Activated CD8-positive, alpha-beta T cell treated with anti-CD3 and anti-CD28 coated beads for 36 hours (primary cell): ENCODE results near the gene PJA2. TPM values are rescaled to one million over a fixed set of nuclear protein-coding genes. Genes with fewer than 3 reads are reported as not detected.

Experiments used
- ATAC-seq: fragments of 200-7000 bp; cut with Tn5 transposase; one replicate; pipeline ENCODE4 v1.10.0; 2021; ENCODE audit warnings: mild to moderate bottlenecking, moderate library complexity
- CTCF ChIA-PET: fragments of 350-600 bp; sonication (Branson Sonifier 250); formaldehyde crosslinking; loops from one replicate; lab custom pipeline; 2021; ENCODE audit warnings: antibody characterized with exemption; lab: Charles Lee
- POLR2A ChIA-PET: fragments of 350-600 bp; sonication (Branson Sonifier 250); formaldehyde crosslinking; loops from one replicate; lab custom pipeline; 2021; ENCODE audit warnings: antibody characterized with exemption; lab: Charles Lee
- DNase-seq: peaks from one replicate; pipeline ENCODE4 v3.0.0-alpha.2; 2020
- H3K27ac Mint-ChIP-seq: one replicate; pipeline ENCODE4 v1.8.0; 2021; ENCODE audit warnings: mild to moderate bottlenecking, mixed read lengths
- H3K27me3 Mint-ChIP-seq: one replicate; pipeline ENCODE4 v1.8.0; 2021; ENCODE audit warnings: mixed read lengths
- H3K36me3 Mint-ChIP-seq: one replicate; pipeline ENCODE4 v1.8.0; 2021; ENCODE audit warnings: low read depth, mixed read lengths
- H3K4me1 Mint-ChIP-seq: one replicate; pipeline ENCODE4 v1.8.0; 2021; ENCODE audit warnings: low read depth, mixed read lengths
- H3K4me3 Mint-ChIP-seq: one replicate; pipeline ENCODE4 v1.8.0; 2021; ENCODE audit warnings: mild to moderate bottlenecking, moderate library complexity, mixed read lengths
- H3K9me3 Mint-ChIP-seq: one replicate; pipeline ENCODE4 v1.8.0; 2021; ENCODE audit warnings: mixed read lengths
- intact Hi-C: fragments of 100-400 bp; cut with micrococcal nuclease; formaldehyde crosslinking; loops from one replicate; pipeline ENCODE4 v1.10.0; 2022
- total RNA-seq, 2 experiments: library from RNA; stranded (reverse); gene quantifications; one replicate each; pipeline ENCODE4 v1.2.3, GENCODE V29; 2021
- TF ChIP-seq, protein P1 (sequence below): fragments of 200-600 bp; IDR thresholded peaks from one replicate; pipeline ENCODE4 v1.8.0; 2022; ENCODE audit warnings: antibody characterized with exemption, mild to moderate bottlenecking

The PJA2 gene
- total RNA-seq, 2 experiments from 2014 or later = 65.2 to 67.4 TPM

- Mint-ChIP-seq H3K27me3 (no peaks in the 10 kb centered on the region), H3K4me1 (peaks cover 13% of the 10 kb centered on the region), H3K4me3 (no peak overlapping the region), H3K36me3 (peaks cover 17% of the 10 kb centered on the region), H3K9me3 (no peaks in the 10 kb centered on the region), H3K27ac (peak overlapping the region; percentile 43)
- TF ChIP-seq, protein P1, sequence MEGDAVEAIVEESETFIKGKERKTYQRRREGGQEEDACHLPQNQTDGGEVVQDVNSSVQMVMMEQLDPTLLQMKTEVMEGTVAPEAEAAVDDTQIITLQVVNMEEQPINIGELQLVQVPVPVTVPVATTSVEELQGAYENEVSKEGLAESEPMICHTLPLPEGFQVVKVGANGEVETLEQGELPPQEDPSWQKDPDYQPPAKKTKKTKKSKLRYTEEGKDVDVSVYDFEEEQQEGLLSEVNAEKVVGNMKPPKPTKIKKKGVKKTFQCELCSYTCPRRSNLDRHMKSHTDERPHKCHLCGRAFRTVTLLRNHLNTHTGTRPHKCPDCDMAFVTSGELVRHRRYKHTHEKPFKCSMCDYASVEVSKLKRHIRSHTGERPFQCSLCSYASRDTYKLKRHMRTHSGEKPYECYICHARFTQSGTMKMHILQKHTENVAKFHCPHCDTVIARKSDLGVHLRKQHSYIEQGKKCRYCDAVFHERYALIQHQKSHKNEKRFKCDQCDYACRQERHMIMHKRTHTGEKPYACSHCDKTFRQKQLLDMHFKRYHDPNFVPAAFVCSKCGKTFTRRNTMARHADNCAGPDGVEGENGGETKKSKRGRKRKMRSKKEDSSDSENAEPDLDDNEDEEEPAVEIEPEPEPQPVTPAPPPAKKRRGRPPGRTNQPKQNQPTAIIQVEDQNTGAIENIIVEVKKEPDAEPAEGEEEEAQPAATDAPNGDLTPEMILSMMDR = no peak
- intact Hi-C loops = no loop called here
- no peak for DNase-seq
- ChIA-PET CTCF (no interaction called here), POLR2A (interaction anchor here (0.6 kb wide), 1 partner anchor 89 kb away, joined by 4 read pairs; no protein-coding TSS in a partner anchor)
- ATAC-seq = no peak
Measured at GRCh38 chr5:109347252-109347888, 62.4 kb downstream of the PJA2 start.

- H3K27me3 Mint-ChIP-seq = no peaks in the 10 kb centered on the region
- no peaks in the 10 kb centered on the region for H3K9me3 Mint-ChIP-seq
- TF ChIP-seq, protein P1 = no peak
- no peak overlapping the region for H3K4me3 Mint-ChIP-seq
- ATAC-seq (no peak), DNase-seq (no peak)
- no peak overlapping the region for H3K27ac Mint-ChIP-seq
- intact Hi-C loops = no loop called here
- ChIA-PET POLR2A (no interaction called here), CTCF (no interaction called here)
- peaks cover 14% of the 10 kb centered on the region for H3K36me3 Mint-ChIP-seq
- peaks cover 12% of the 10 kb centered on the region for H3K4me1 Mint-ChIP-seq
Measured at GRCh38 chr5:109345699-109346098, 64.1 kb downstream of the PJA2 start.

DNA sequence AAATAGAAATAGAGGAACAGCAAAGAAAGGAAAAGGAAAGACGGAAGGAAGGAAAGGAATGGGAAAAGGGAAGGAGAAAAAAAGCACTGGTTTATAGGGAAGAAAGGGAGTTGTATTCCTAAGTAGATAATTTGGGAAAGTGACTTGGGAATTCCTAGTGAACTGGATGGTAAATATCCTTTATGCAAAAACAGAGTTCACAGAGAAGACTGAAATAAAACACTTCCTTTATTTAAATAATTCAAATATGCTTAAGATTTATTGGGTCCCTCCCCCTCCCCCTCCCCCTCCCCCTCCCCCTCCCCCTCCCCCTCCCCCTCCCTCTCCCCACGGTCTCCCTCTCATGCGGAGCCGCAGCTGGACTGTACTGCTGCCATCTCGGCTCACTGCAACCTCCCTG lies 69.4 kb downstream of the PJA2 start:
- DNase-seq = no peak
- Mint-ChIP-seq H3K36me3 (peaks cover 13% of the 10 kb centered on the region), H3K4me1 (no peaks in the 10 kb centered on the region), H3K27ac (peak overlapping the region; percentile 31), H3K9me3 (no peaks in the 10 kb centered on the region), H3K4me3 (no peak overlapping the region), H3K27me3 (no peaks in the 10 kb centered on the region)
- CTCF ChIA-PET = no interaction called here
- TF ChIP-seq, protein P1 = no peak
- no peak for ATAC-seq
- POLR2A ChIA-PET = no interaction called here
- intact Hi-C loops = no loop called here

DNA sequence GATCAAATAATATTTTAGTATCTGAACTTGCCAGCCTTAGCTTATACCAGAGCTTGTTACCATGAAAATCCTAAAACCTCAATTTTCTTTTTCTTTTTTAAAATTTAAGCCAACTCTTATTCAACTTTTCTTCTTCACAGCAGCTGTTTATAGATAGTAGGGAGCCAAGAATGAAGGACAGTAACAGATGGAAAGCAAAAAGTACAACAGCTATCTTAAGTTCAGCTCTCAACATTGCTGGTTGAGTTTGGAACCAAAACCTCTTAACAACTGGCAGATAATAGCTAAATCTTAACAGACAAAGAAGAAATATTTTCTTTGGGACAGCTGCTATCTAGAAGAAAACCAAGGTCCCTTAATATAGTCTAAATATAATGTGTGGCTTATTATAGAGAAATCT lies 74.7 kb downstream of the PJA2 start:
- H3K4me3 Mint-ChIP-seq = no peak overlapping the region
- H3K27ac Mint-ChIP-seq = no peak overlapping the region
- H3K4me1 Mint-ChIP-seq = no peaks in the 10 kb centered on the region
- no peak for ATAC-seq
- peaks cover 13% of the 10 kb centered on the region for H3K36me3 Mint-ChIP-seq
- no peak for DNase-seq
- intact Hi-C loops = no loop called here
- TF ChIP-seq, protein P1 = no peak
- no peaks in the 10 kb centered on the region for H3K9me3 Mint-ChIP-seq
- H3K27me3 Mint-ChIP-seq = no peaks in the 10 kb centered on the region
- ChIA-PET CTCF (interaction anchor here (0.8 kb wide), 1 partner anchor 9 kb away, joined by 3 read pairs; no protein-coding TSS in a partner anchor), POLR2A (no interaction called here)

DNA sequence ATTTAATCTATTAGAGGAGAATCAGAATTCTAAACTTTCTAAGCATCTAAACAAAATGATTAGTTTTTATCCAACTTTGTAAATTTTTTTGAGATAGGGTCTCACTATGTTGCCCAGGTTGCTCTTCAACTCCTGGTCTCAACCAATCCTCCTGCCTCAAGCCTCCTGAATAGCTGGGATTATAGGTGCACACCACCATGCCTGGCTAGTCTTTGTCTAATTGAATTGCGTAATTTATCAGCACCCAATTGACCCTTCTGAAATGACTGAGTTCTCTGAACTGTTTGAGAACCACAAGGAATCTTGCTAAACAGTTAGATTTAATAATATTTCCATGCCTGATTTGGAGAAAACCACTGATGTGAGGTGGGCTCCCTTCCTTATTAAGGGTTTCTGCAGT lies 75.7 kb downstream of the PJA2 start:
- no peaks in the 10 kb centered on the region for H3K27me3 Mint-ChIP-seq
- no peaks in the 10 kb centered on the region for H3K4me1 Mint-ChIP-seq
- intact Hi-C loops = no loop called here
- DNase-seq (no peak), ATAC-seq (no peak)
- POLR2A ChIA-PET = no interaction called here
- H3K9me3 Mint-ChIP-seq = no peaks in the 10 kb centered on the region
- no peak overlapping the region for H3K27ac Mint-ChIP-seq
- H3K36me3 Mint-ChIP-seq = peaks cover 14% of the 10 kb centered on the region
- TF ChIP-seq, protein P1 = no peak
- CTCF ChIA-PET = no interaction called here
- H3K4me3 Mint-ChIP-seq = no peak overlapping the region
